GM12878 (cell line): Measurements from ENCODE around the gene UGT2B10.
"Not testable (repeated sequence)": the region's sequence is repeated elsewhere in the genome, so short reads cannot be mapped to it uniquely, and the experiment has no call there.

Experiments
- ATF7 ChIP-seq: fragments of 450-650 bp; IDR thresholded peaks from 2 replicates; pipeline ENCODE4 v1.6.1; 2016; ENCODE audit warnings: low read depth, mild to moderate bottlenecking
- ETV6 ChIP-seq, 2 experiments: fragments of 450-650 bp in 1 of 2; IDR thresholded peaks in 1 of 2; conservative IDR thresholded peaks in 1 of 2; 2 replicates each; pipeline ENCODE4 v1.6.1; 2014; ENCODE audit warnings: antibody characterized with exemption in 1 of 2, borderline replicate concordance in 1 of 2, low read depth in 1 of 2, mild to moderate bottlenecking in 1 of 2, moderate library complexity in 1 of 2
- MAX ChIP-seq: IDR thresholded peaks from 2 replicates; pipeline ENCODE4 v1.6.1; 2012; ENCODE audit warnings: low read depth, low read length, improper control_type of control experiment
- POLR2A ChIP-seq: IDR thresholded peaks from 2 replicates; pipeline ENCODE4 v1.6.1; 2011; ENCODE audit warnings: low read depth, mild to moderate bottlenecking, low read length
- ZZZ3 ChIP-seq: IDR thresholded peaks from 2 replicates; pipeline ENCODE4 v1.6.1; 2011; ENCODE audit warnings: low read depth; ENCODE audit not compliant: control insufficient read depth, insufficient read length

DNA sequence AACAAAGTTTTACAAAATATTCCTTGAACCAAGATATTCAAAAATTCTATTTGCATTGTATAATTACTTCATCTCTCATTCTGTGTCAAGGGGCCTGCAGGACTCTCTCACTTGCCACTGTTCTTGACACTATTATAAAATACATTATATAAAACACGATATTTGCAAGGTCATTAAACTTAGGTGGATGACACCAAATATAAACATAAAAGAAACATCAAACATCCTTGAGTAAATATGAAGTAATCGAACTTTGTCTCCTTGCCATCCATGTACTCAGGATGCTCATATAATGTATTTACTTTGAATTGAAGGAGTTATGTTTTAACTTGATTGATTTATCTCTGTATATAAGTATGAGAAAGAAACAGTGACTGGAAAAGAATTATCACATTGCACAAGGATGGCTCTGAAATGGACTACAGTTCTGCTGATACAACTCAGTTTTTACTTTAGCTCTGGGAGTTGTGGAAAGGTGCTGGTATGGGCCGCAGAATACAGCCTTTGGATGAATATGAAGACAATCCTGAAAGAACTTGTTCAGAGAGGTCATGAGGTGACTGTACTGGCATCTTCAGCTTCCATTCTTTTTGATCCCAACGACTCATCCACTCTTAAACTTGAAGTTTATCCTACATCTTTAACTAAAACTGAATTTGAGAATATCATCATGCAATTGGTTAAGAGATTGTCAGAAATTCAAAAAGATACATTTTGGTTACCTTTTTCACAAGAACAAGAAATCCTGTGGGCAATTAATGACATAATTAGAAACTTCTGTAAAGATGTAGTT, at the start of gene UGT2B10:
- not testable (repeated sequence) for TF ChIP-seq ZZZ3; ETV6 (conservative IDR thresholded peaks at IDR 0.05 in 1 of 2, IDR thresholded peaks at IDR 0.05 in 1 of 2; ENCODE audit: borderline replicate concordance in 1 of 2, low read depth in 1 of 2); POLR2A; ATF7; MAX
